WTC11 (cell line): Measurements from ENCODE around the gene SLC30A3. TPM values are rescaled to one million over a fixed set of nuclear protein-coding genes. Genes with fewer than 3 reads are reported as not detected.

Source experiments
- CTCF ChIP-seq: fragments of 200-600 bp; IDR thresholded peaks from 2 replicates; pipeline ENCODE4 v1.8.0; 2022; ENCODE audit warnings: antibody characterized with exemption
- E2F1 ChIP-seq: sonication (generic); formaldehyde crosslinking; IDR thresholded peaks from 2 replicates; pipeline ENCODE4 v1.8.0; 2022; ENCODE audit warnings: mild to moderate bottlenecking, missing genetic modification reagents
- ERG ChIP-seq: fragments of 250-450 bp; sonication (Bioruptor Pico); IDR thresholded peaks from 2 replicates; pipeline ENCODE4 v1.8.0; 2021; ENCODE audit warnings: mild to moderate bottlenecking
- MAX ChIP-seq: sonication (generic); formaldehyde crosslinking; IDR thresholded peaks from 2 replicates; pipeline ENCODE4 v1.8.0; 2022; ENCODE audit warnings: mild to moderate bottlenecking, missing genetic modification reagents
- MYBL2 ChIP-seq: sonication (generic); formaldehyde crosslinking; IDR thresholded peaks from 2 replicates; pipeline ENCODE4 v1.8.1; 2023; ENCODE audit warnings: mild to moderate bottlenecking, moderate library complexity, missing genetic modification reagents
- NR1H2 ChIP-seq: sonication (generic); formaldehyde crosslinking; IDR thresholded peaks from 2 replicates; pipeline ENCODE4 v1.9.0; 2021; ENCODE audit warnings: mild to moderate bottlenecking, moderate library complexity, missing genetic modification reagents
- RORB ChIP-seq: fragments of 250-450 bp; sonication (Bioruptor Pico); IDR thresholded peaks from 2 replicates; pipeline ENCODE4 v1.9.0; 2021; ENCODE audit warnings: mild to moderate bottlenecking
- SMAD4 ChIP-seq: sonication (generic); formaldehyde crosslinking; IDR thresholded peaks from 2 replicates; pipeline ENCODE4 v1.8.0; 2022; ENCODE audit warnings: mild to moderate bottlenecking, missing genetic modification reagents
- SOX15 ChIP-seq: fragments of 250-450 bp; sonication (Bioruptor Pico); IDR thresholded peaks from 2 replicates; pipeline ENCODE4 v1.9.0; 2021; ENCODE audit warnings: mild to moderate bottlenecking
- ZNF138 ChIP-seq: sonication (generic); formaldehyde crosslinking; conservative IDR thresholded peaks from 2 replicates; pipeline ENCODE4 v1.8.1; 2022; ENCODE audit warnings: mild to moderate bottlenecking, moderate library complexity, missing genetic modification reagents
- ZNF219 ChIP-seq: sonication (generic); formaldehyde crosslinking; IDR thresholded peaks from 2 replicates; pipeline ENCODE4 v1.8.0; 2023; ENCODE audit warnings: missing genetic modification reagents, mild to moderate bottlenecking, borderline replicate concordance
- ZNF232 ChIP-seq: sonication (generic); formaldehyde crosslinking; IDR thresholded peaks from 2 replicates; pipeline ENCODE4 v1.8.0; 2022; ENCODE audit warnings: mild to moderate bottlenecking, missing genetic modification reagents
- ZNF263 ChIP-seq: sonication (generic); formaldehyde crosslinking; IDR thresholded peaks from 2 replicates; pipeline ENCODE4 v1.8.1; 2022; ENCODE audit warnings: low read depth, mild to moderate bottlenecking, moderate library complexity, missing genetic modification reagents
- total RNA-seq: library from RNA; stranded (reverse); gene quantifications from 3 replicates; pipeline ENCODE4 v1.2.3, GENCODE V29; 2021
- TF ChIP-seq, protein P1 (sequence below): fragments of 250-450 bp; sonication (Bioruptor Pico); IDR thresholded peaks from 2 replicates; pipeline ENCODE4 v1.9.0; 2021; ENCODE audit warnings: mild to moderate bottlenecking, borderline replicate concordance
- TF ChIP-seq, protein P2 (sequence below): sonication (generic); formaldehyde crosslinking; IDR thresholded peaks from 2 replicates; pipeline ENCODE4 v1.8.0; 2023; ENCODE audit warnings: mild to moderate bottlenecking, missing genetic modification reagents
- TF ChIP-seq, protein P3 (sequence below): sonication (generic); formaldehyde crosslinking; IDR thresholded peaks from 2 replicates; pipeline ENCODE4 v1.8.0; 2022; ENCODE audit warnings: mild to moderate bottlenecking, missing genetic modification reagents
- TF ChIP-seq, protein P4 (sequence below): sonication (generic); formaldehyde crosslinking; IDR thresholded peaks from 2 replicates; pipeline ENCODE4 v1.8.1; 2023; ENCODE audit warnings: mild to moderate bottlenecking, missing genetic modification reagents, moderate library complexity
- TF ChIP-seq, protein P5 (sequence below): fragments of 250-450 bp; sonication (Bioruptor Pico); conservative IDR thresholded peaks from 2 replicates; pipeline ENCODE4 v1.9.0; 2021; ENCODE audit warnings: mild to moderate bottlenecking
- TF ChIP-seq, protein P6 (sequence below): sonication (generic); formaldehyde crosslinking; IDR thresholded peaks from 2 replicates; pipeline ENCODE4 v1.8.1; 2023; ENCODE audit warnings: mild to moderate bottlenecking, missing genetic modification reagents

The SLC30A3 gene
- total RNA-seq, 1 experiment from 2014 or later = 8.9 TPM

GRCh38 chr2:27217173-27218121 is 45.4 kb downstream of the SLC30A3 start, which contains the start of gene CAD (continued):
- TF ChIP-seq E2F1 (peak; percentile 92), ERG (CRISPR knock-in tag) (no peak), MAX (peak; percentile 99), SOX15 (CRISPR knock-in tag) (no peak), ZNF219 (CRISPR knock-in tag) (no peak), NR1H2 (no peak; the same call in 1 of the 2 replicates), CTCF (no peak), MYBL2 (peak; percentile 95), ZNF232 (CRISPR knock-in tag) (peak; percentile 80; the same call in 1 of the 2 replicates), RORB (CRISPR knock-in tag) (no peak), SMAD4 (peak; percentile 56; the same call in 1 of the 2 replicates), ZNF138 (CRISPR knock-in tag) (no peak; the same call in 1 of the 2 replicates), ZNF263 (0 out of 2 replicates have a peak, but pooled peaks have one; percentile 42)
- TF ChIP-seq, protein P1, sequence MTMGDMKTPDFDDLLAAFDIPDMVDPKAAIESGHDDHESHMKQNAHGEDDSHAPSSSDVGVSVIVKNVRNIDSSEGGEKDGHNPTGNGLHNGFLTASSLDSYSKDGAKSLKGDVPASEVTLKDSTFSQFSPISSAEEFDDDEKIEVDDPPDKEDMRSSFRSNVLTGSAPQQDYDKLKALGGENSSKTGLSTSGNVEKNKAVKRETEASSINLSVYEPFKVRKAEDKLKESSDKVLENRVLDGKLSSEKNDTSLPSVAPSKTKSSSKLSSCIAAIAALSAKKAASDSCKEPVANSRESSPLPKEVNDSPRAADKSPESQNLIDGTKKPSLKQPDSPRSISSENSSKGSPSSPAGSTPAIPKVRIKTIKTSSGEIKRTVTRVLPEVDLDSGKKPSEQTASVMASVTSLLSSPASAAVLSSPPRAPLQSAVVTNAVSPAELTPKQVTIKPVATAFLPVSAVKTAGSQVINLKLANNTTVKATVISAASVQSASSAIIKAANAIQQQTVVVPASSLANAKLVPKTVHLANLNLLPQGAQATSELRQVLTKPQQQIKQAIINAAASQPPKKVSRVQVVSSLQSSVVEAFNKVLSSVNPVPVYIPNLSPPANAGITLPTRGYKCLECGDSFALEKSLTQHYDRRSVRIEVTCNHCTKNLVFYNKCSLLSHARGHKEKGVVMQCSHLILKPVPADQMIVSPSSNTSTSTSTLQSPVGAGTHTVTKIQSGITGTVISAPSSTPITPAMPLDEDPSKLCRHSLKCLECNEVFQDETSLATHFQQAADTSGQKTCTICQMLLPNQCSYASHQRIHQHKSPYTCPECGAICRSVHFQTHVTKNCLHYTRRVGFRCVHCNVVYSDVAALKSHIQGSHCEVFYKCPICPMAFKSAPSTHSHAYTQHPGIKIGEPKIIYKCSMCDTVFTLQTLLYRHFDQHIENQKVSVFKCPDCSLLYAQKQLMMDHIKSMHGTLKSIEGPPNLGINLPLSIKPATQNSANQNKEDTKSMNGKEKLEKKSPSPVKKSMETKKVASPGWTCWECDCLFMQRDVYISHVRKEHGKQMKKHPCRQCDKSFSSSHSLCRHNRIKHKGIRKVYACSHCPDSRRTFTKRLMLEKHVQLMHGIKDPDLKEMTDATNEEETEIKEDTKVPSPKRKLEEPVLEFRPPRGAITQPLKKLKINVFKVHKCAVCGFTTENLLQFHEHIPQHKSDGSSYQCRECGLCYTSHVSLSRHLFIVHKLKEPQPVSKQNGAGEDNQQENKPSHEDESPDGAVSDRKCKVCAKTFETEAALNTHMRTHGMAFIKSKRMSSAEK (CRISPR knock-in tag) = no peak
- TF ChIP-seq, protein P2, sequence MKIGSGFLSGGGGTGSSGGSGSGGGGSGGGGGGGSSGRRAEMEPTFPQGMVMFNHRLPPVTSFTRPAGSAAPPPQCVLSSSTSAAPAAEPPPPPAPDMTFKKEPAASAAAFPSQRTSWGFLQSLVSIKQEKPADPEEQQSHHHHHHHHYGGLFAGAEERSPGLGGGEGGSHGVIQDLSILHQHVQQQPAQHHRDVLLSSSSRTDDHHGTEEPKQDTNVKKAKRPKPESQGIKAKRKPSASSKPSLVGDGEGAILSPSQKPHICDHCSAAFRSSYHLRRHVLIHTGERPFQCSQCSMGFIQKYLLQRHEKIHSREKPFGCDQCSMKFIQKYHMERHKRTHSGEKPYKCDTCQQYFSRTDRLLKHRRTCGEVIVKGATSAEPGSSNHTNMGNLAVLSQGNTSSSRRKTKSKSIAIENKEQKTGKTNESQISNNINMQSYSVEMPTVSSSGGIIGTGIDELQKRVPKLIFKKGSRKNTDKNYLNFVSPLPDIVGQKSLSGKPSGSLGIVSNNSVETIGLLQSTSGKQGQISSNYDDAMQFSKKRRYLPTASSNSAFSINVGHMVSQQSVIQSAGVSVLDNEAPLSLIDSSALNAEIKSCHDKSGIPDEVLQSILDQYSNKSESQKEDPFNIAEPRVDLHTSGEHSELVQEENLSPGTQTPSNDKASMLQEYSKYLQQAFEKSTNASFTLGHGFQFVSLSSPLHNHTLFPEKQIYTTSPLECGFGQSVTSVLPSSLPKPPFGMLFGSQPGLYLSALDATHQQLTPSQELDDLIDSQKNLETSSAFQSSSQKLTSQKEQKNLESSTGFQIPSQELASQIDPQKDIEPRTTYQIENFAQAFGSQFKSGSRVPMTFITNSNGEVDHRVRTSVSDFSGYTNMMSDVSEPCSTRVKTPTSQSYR = peak; percentile 90; the same call in 1 of the 2 replicates
- TF ChIP-seq, protein P3, sequence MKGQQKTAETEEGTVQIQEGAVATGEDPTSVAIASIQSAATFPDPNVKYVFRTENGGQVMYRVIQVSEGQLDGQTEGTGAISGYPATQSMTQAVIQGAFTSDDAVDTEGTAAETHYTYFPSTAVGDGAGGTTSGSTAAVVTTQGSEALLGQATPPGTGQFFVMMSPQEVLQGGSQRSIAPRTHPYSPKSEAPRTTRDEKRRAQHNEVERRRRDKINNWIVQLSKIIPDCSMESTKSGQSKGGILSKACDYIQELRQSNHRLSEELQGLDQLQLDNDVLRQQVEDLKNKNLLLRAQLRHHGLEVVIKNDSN (CRISPR knock-in tag) = peak; percentile 93
- TF ChIP-seq, protein P4, sequence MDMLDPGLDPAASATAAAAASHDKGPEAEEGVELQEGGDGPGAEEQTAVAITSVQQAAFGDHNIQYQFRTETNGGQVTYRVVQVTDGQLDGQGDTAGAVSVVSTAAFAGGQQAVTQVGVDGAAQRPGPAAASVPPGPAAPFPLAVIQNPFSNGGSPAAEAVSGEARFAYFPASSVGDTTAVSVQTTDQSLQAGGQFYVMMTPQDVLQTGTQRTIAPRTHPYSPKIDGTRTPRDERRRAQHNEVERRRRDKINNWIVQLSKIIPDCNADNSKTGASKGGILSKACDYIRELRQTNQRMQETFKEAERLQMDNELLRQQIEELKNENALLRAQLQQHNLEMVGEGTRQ (CRISPR knock-in tag) = peak; percentile 91
- TF ChIP-seq, protein P5, sequence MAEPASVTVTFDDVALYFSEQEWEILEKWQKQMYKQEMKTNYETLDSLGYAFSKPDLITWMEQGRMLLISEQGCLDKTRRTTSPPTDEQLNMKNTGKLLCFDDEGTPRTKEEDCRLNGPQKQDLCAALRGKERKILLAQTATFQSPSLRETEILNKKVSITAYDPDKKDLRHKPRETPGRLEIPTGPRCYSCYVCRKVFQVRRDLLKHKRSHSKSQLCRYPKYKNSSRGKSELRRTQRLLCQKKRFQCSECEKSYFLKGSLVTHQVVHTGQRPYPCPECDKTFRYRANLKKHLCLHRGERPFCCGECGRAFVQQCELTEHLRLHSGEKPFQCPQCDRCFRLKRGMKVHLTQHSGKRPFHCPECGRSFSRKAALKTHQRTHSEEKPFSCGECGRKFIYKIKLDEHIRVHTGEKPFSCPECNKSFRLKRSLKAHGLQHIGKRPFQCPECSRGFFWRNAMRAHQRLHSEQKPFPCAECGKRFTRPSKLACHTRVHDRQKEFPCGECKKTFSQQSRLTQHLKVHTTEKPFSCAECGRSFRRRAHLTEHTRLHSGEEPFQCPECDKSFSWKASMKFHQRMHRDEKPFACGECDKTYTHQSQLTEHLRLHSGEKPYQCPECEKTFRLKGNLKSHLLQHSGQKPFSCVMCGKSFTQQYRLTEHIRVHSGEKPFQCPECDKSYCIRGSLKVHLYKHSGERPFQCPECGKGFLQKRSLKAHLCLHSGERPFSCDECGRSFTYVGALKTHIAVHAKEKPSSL = no peak
- TF ChIP-seq, protein P6, sequence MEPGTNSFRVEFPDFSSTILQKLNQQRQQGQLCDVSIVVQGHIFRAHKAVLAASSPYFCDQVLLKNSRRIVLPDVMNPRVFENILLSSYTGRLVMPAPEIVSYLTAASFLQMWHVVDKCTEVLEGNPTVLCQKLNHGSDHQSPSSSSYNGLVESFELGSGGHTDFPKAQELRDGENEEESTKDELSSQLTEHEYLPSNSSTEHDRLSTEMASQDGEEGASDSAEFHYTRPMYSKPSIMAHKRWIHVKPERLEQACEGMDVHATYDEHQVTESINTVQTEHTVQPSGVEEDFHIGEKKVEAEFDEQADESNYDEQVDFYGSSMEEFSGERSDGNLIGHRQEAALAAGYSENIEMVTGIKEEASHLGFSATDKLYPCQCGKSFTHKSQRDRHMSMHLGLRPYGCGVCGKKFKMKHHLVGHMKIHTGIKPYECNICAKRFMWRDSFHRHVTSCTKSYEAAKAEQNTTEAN = peak; percentile 82; the same call in 1 of the 2 replicates
